Tibial artery (tissue), 4 donors: ENCODE results near the gene THRAP3.

Experiments used
- DNase-seq, 2 donors: peaks; one replicate each; pipeline ENCODE4 v3.0.0-alpha.2; 2019
- H3K27ac ChIP-seq, 2 donors: fragments of 200-600 bp; sonication (generic) in 1 of 2; 1 replicate in 1 of 2; 2 replicates in 1 of 2; pipeline ENCODE4 v1.5.1; 2018 to 2019; ENCODE audit warnings: mild to moderate bottlenecking in 1 of 2
- H3K27me3 ChIP-seq, 2 donors: fragments of 200-600 bp; sonication (generic) in 1 of 2; one replicate each; pipeline versions ENCODE4 v1.5.1 to v1.6.0; 2016 to 2019
- H3K36me3 ChIP-seq, 3 donors: fragments of 200-600 bp; sonication (generic) in 2 of 3; one replicate each; pipeline ENCODE4 v1.5.1; 2016 to 2019; ENCODE audit warnings: mild to moderate bottlenecking in 2 of 3
- H3K4me1 ChIP-seq, 4 donors: fragments of 200-600 bp; sonication (generic) in 2 of 4; 1 replicate in 3 of 4; 2 replicates in 1 of 4; pipeline ENCODE4 v1.5.1; 2016 to 2019
- H3K4me3 ChIP-seq, 2 donors: fragments of 200-600 bp; sonication (generic) in 1 of 2; 1 replicate in 1 of 2; 2 replicates in 1 of 2; pipeline ENCODE4 v1.5.1; 2018 to 2019; ENCODE audit warnings: mild to moderate bottlenecking in 2 of 2
- H3K9me3 ChIP-seq, 3 donors: fragments of 200-600 bp; sonication (generic) in 1 of 3; one replicate each; pipeline ENCODE4 v1.5.1; 2016 to 2019
- intact Hi-C: fragments of 100-400 bp; cut with DNase I; formaldehyde crosslinking; loops from one replicate; pipeline ENCODE4 v1.15.0; 2023; ENCODE audit warnings: low total_unique reads
- TF ChIP-seq, protein P1 (sequence below), 2 experiments: fragments of 200-600 bp in 1 of 2; fragments of 450-650 bp in 1 of 2; IDR thresholded peaks; one replicate each; pipeline ENCODE4 v1.5.1; 2017 to 2019; ENCODE audit warnings: antibody characterized with exemption in 2 of 2, mild to moderate bottlenecking in 1 of 2, moderate library complexity in 1 of 2

THRAP3 gene

DNA sequence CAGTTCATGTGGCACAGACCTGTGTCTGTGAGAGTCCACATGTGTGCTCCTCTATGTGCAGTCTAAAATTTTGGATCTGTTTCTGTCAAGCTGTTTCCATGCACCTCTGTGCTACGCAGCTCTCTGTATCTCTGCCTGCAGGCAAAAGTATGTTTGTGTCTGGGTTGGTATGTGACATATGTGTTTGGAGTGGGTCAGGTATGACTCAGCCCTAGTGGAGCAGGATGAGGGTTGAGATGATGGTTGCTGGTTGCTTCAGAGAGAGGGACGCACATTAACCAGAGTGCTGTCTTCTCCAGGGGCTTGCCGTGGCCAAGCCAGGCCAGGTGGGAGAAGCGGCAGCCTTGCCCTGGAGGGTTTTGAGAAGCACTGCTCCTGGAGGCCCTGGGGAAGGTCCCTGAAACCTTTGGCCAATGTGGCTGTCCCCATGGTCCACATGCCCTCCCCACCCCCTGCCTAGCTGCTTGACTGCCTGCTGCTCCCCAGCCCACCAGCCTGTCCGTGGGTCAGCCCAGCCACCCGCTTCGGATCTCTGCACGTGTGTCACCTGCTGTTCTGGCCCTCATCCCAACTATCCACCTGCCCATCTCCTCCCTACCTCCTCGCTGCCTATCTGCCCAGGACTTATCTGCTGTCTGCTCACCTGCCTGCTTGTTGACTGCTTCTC, 103.3 kb downstream of the THRAP3 start:
- Histone ChIP-seq H3K4me3 (no peak overlapping the region), H3K9me3 (no peaks in the 10 kb centered on the region), H3K27ac (no peak overlapping the region), H3K27me3 (no peaks in the 10 kb centered on the region), H3K4me1 (peaks cover 0 to 23% (median 11%) of the 10 kb centered on the region in 4 donors), H3K36me3 (no peaks in the 10 kb centered on the region)
- intact Hi-C loops, result no loop called here
- TF ChIP-seq, protein P1, sequence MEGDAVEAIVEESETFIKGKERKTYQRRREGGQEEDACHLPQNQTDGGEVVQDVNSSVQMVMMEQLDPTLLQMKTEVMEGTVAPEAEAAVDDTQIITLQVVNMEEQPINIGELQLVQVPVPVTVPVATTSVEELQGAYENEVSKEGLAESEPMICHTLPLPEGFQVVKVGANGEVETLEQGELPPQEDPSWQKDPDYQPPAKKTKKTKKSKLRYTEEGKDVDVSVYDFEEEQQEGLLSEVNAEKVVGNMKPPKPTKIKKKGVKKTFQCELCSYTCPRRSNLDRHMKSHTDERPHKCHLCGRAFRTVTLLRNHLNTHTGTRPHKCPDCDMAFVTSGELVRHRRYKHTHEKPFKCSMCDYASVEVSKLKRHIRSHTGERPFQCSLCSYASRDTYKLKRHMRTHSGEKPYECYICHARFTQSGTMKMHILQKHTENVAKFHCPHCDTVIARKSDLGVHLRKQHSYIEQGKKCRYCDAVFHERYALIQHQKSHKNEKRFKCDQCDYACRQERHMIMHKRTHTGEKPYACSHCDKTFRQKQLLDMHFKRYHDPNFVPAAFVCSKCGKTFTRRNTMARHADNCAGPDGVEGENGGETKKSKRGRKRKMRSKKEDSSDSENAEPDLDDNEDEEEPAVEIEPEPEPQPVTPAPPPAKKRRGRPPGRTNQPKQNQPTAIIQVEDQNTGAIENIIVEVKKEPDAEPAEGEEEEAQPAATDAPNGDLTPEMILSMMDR (IDR thresholded peaks at IDR 0.05), result no peak
- no peak for DNase-seq

DNA sequence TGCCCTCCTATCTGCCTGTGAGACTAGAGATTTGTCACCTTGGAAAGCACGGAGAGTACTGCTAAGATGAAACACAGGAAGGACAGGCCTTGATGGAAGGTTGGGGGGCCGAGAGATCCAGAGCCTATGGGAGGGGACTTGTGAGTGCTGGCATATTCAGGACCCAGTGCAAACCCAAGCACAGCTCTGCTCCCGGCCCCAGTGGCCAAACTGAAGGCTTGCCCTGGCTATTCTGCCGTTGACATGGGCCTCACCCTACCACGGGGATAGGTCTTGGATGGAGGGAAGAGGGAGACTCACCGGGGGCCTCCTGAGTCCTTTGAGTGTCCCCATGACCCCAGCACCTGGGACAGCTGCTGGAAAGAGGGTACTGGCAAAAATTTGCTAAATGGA, 103.8 kb downstream of the THRAP3 start:
- Histone ChIP-seq H3K9me3 (no peaks in the 10 kb centered on the region), H3K27ac (no peak overlapping the region), H3K27me3 (no peaks in the 10 kb centered on the region), H3K4me1 (peaks cover 0 to 18% (median 11%) of the 10 kb centered on the region in 4 donors), H3K36me3 (no peaks in the 10 kb centered on the region), H3K4me3 (no peak overlapping the region)
- intact Hi-C loops, result no loop called here
- TF ChIP-seq, protein P1 (IDR thresholded peaks at IDR 0.05), result no peak
- DNase-seq, result no peak

DNA sequence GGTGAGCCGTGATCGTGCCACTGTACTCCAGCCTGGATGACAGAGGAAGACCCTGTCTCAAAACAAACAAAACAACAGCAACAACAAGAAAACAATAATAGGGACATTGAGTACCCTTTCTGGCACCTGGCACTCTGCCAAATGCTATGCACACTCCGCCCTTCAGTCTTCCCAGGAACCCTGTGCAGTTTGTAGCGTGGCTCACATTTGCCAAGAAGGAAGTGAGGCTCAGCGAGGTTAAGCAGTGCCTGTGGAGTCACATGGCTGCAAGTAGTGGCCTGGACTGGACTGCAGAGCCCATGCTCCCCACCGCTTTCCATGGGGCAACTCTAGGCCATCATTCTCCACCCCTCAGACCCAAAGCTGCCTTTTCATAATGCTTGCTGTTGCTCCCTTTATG, 104.5 kb downstream of the THRAP3 start:
- peak in 1 of 2 donors; percentile 55 for DNase-seq
- TF ChIP-seq, protein P1 (IDR thresholded peaks at IDR 0.05), result no peak

DNA sequence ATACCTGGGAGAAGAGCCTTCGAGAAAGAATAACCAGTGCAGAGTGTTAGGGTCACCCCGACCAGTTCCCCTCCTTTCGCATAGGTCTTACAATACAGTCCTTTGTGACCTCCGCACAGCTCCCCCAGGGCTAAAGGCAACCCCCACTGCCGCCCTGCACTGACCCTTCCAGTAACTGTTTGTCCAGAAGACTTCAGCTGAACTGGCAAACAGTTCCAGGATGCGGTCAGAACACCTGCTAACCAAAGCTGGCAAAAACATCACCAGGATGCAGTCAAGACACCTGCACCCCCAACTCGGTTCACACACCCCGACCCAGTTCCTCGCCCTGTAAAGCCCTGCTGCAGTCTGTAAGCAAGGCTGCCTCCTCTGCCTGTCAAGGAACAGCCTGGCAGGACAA, 105.6 kb downstream of the THRAP3 start:
- no peaks in the 10 kb centered on the region for H3K9me3 ChIP-seq
- intact Hi-C loops, result no loop called here
- no peak overlapping the region for H3K4me3 ChIP-seq
- H3K4me1 ChIP-seq, result peaks cover 0 to 8% (median 2%) of the 10 kb centered on the region in 4 donors
- no peak overlapping the region for H3K27ac ChIP-seq
- no peak for DNase-seq
- no peaks in the 10 kb centered on the region for H3K36me3 ChIP-seq
- no peaks in the 10 kb centered on the region for H3K27me3 ChIP-seq
- TF ChIP-seq, protein P1 (IDR thresholded peaks at IDR 0.05), result no peak

More for the DNA sequence above, 104.5 kb downstream of the THRAP3 start:
- intact Hi-C loops, result no loop called here
- Histone ChIP-seq H3K27me3 (no peaks in the 10 kb centered on the region), H3K4me1 (peaks cover 0 to 18% (median 11%) of the 10 kb centered on the region in 4 donors), H3K4me3 (no peak overlapping the region), H3K27ac (no peak overlapping the region), H3K9me3 (no peaks in the 10 kb centered on the region), H3K36me3 (no peaks in the 10 kb centered on the region)

DNA sequence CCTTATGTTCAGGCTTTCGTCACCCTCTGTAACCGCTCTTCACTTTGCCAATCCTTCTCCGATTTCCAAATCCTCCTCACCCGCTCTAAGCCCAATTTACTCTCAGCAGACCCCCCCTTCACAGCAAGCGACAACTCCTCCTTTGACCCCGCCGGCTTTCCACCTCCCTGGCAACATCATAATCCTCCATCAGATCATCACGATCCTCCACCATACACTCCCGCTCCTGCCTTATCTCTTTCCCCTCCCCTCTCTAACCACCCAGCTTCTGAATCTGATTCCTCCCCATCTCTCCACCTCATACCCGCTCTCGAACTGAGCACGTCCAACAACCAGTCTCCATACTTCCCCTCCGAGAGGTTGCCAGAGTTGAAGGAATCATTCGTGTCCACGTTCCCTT, 106.7 kb downstream of the THRAP3 start:
- DNase-seq, result no peak
- H3K4me1 ChIP-seq, result peaks cover 0 to 7% (median 2%) of the 10 kb centered on the region in 4 donors
- no peak overlapping the region for H3K4me3 ChIP-seq
- H3K36me3 ChIP-seq, result no peaks in the 10 kb centered on the region
- TF ChIP-seq, protein P1 (IDR thresholded peaks at IDR 0.05), result no peak
- no peaks in the 10 kb centered on the region for H3K9me3 ChIP-seq
- intact Hi-C loops, result no loop called here
- H3K27me3 ChIP-seq, result no peaks in the 10 kb centered on the region
- no peak overlapping the region for H3K27ac ChIP-seq
